SH-SY5Y (cell line): Measurements from ENCODE around the gene PLCL2.

Experiments
- GATA2 ChIP-seq: IDR thresholded peaks from 2 replicates; pipeline ENCODE4 v1.6.1; 2011; ENCODE audit warnings: mild to moderate bottlenecking, low read depth, low read length
- GATA3 ChIP-seq: IDR thresholded peaks from 2 replicates; pipeline ENCODE4 v1.6.1; 2011; ENCODE audit warnings: low read depth, mild to moderate bottlenecking, low read length, moderate library complexity

DNA sequence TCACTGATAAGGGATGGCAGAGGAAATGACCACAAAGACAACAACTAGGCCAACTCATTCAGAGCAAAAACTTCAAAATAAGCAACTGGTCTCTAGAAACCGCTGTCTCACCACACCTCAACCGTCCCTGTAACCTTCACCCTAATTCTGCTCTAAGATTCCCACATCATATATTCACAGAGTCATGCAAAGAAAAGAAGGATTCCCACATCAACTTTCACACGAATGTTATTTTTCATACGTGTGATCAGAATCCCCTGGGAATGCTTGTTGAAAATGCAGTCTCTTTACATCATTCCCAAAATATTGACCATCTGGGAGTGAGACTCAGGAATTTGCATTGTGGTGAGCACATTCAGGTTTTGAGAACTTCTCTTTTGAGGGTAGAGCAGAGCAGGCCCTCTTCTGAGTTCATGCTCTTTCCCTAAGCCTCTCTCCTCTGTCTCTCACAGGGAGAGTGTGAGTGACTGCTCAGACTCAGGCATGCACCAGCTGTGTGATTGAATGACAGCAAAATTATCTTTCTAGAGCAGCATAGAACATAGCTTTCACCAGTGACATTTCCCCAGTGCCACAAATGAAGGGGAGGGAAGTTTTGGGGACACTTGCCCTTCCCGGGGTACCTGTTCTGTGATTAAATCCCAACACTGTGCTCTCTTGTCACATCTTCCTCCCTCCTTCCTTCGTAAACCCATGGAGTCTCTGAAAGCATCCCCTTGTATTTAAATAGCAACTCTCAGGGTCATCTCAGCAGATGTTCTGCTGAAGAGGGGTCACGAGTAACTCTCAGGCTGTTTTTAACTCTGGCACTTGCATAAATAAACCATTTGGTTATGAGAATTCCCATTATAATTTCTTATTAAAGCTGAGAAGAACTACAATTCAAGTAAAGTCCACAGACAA is 170.9 kb downstream of the PLCL2 start:
- TF ChIP-seq GATA2 (no peak), GATA3 (no peak)
